Inferior parietal cortex (tissue), 1 donor: ENCODE results near the gene FAM131C.
"Not testable (repeated sequence)": the region's sequence is repeated elsewhere in the genome, so short reads cannot be mapped to it uniquely, and the experiment has no call there.

Source experiments
- DNase-seq: peaks from one replicate; pipeline ENCODE4 v3.0.0-alpha.2; 2016; ENCODE audit errors: extremely low spot score

The FAM131C gene, protein sequence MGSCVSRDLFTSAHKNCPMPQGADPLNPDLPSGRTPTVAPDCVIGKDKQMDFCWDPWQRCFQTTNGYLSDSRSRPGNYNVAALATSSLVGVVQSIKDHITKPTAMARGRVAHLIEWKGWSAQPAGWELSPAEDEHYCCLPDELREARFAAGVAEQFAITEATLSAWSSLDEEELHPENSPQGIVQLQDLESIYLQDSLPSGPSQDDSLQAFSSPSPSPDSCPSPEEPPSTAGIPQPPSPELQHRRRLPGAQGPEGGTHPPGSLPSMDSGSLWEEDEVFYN

DNA sequence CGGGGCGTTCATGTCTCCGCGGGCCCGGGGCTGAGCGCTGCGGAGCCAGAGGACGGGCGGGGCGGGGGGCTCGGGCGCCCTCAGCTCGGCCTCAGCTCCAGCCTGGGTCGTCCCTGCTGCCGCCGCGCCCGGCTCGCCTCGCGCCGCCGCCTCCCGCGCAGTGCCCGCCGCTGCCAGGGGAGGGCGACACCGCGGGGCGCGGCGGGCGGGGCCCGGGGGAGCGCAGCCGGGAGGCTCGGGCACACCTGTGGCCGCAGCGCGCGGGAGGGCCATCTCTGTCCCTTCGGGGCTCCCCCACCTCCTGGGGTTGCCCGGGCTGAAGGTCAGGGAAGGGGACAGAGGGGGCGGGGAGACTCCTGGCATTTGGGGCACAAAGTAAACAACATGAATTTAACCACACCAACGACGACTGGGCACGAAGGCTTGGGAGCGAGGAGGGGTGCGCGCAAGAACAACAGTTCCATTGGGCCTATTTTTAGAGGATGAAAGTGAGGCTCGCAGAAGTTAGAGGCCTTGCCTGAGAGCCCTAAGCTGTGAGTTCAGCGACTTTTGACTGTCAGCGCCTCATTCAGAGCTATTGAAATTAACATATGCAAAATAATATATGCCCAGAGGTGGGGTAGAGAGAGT, at the start of gene FAM131C:
FAM131C (minus strand) TSS at position 162 of the 630 bp plus-strand sequence. CDS start 209 bp downstream, outside the sequence.
- no peak for DNase-seq

DNA sequence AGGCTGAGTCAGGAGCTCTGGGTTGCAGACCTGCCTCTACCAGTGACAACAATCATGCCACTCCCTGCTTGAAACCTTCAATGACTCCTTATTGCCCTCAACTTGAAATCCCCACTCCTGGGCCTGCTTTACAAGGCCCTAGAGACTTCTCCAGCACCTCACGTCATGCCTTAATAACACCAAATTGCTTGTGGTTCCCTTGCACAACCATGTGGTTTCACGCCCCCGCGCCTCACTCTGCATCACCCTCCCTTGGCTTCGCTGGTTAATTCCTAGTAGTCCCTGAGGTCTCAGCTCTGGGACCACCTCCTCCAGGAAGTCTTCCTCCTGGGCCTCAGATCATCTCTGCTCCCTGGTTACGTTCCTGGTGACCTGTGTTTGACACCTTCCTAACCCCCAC, 49.5 kb upstream of the FAM131C start:
- no peak for DNase-seq

DNA sequence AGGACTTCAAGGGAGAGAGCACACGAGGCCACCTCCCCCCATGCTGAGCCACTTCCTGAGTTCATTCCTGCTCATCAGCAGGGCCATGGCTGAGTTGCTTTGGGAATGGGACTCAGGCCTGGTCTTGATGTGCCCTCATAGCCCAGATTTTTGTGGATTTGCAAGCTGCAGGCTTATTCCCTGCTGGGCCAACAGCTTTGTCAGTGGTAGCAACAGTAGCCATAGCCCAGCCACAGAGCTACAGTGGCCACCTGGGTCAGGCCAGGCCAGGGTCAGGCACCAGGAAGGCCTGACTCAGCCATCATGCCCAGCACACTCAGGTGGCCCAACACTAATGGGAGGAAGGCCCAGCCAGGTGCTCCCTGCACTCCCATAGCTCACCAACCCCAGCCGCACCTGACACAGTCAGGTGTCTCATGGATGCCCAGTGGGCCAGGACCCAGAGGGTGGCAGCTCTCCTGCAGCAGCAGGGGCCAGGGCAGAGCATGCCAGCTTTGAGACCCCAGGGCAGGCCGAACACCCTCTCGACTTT, 49.0 kb upstream of the FAM131C start:
- DNase-seq: no peak

GRCh38 chr1:16120940-16121410, 47.5 kb upstream of the FAM131C start:
- DNase-seq: no peak

- no peak for DNase-seq
Observed at GRCh38 chr1:16120407-16120806, 47.0 kb upstream of the FAM131C start.

- DNase-seq: no peak
Observed at GRCh38 chr1:16119926-16120325, 46.5 kb upstream of the FAM131C start.

GRCh38 chr1:16119504-16119903, 46.1 kb upstream of the FAM131C start:
- no peak for DNase-seq

GRCh38 chr1:16118706-16119105, 45.3 kb upstream of the FAM131C start:
- no peak for DNase-seq

- DNase-seq: no peak
Observed at GRCh38 chr1:16117936-16118335, 44.5 kb upstream of the FAM131C start.

GRCh38 chr1:16117369-16117768, 43.9 kb upstream of the FAM131C start:
- DNase-seq: no peak

DNA sequence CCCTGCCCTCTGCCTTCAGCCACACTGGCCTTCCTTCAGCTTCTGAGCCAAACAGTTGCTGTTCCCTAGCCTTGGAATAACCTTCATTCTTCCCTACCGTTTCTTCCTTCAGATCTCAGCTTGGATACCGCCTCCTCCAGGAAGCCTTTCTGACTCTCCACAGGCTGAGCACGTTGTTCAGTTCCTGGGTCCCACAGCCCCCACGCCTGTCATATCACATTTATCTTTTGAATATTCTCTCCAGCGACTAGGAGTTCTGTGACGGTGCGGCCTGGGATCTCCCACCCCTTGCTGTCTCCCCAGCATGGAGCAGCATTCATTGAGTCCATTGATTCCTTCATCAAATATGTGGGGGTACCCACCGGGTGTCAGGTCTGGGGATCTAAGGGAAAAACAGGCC, 43.2 kb upstream of the FAM131C start:
- no peak for DNase-seq

DNA sequence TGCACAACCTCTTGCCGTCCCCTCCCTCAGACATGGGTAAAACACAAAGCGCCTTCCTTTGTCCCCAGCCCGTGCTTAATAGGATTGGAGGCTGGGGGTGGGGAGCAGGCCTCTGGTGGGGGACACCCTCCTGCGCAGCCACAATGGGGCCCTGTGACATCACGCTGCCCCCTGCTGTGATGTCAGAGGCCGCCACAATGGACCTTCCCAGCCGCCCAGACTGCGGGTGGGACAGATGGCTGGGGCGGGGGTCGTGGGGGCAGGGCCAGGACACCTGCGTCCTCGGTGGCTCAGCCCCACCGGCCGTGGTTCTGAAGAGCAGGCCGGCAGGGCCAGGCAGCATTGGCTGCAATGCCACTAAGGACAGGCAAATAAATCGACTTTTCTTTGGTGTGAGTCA, 42.6 kb upstream of the FAM131C start:
- no peak for DNase-seq

DNA sequence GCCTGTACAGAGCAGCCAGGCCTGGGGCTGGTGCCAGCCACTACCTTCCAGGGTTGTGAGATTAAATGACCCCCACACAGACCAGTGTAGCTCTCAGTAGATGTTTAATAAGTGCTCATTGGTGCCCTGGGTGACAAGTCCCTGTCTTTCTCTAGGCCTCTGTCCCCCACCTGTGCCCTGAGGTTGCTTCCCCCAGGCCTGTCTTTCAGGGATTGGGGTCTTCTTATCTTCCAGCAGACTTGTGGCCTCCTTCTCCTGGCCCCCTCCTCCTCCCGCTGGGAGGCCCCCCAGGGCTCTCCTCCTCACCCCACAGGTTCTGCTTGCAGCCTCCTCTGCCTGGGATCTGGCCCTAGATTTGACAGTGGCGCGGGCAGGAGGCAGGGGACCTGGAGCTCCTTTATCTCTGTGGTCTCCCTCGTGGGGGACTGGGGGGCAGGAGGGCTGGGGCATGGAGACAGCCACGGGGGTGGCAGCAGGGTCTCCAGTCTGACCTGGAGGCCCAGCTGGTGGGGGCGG, 42.1 kb upstream of the FAM131C start:
- DNase-seq: no peak

DNA sequence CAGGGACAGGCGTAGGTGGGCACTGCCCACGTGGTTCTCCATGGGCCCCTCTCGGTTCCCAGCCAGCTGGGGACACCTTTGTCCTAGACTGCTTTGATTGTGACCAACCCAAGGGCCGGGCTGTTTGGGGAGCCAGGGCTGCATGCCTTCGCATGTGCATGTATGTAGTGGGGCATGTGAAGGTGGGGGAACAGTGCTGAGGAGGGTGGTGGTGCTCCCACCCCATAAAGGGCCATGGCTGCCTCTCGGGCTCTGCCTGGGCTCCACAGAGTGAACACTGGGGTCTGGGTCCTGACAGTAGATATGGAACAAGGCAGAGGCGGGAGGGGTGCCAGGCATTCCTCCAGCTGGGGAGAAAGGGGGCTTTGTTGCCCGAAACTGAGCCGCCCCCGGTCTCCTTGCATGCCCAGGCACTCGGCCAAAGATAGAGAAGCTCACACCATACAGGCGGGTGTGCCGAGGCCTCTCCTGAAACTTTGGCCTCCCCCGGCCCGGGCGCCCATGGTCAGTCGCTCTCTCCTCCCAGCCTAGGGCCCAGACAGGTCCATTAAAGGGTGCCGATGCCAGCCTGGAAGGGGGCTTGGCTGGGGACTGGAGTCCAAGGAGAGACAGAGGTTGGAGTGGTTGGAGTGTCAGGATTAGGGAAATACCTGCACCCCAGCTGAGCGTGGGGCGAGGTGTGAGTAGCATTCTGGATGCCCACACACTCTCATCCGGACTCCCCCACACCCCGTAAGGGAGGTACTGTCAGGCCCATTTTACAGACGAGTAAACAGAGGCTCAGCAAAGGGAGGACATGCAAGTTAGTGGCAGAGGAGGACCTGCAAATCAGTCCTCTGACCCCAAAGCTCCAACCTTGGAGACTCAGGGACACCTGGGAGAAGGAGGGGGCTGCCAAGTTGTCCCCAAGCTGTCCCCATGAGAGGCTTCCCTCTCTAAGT, 41.3 kb upstream of the FAM131C start:
- no peak for DNase-seq

DNA sequence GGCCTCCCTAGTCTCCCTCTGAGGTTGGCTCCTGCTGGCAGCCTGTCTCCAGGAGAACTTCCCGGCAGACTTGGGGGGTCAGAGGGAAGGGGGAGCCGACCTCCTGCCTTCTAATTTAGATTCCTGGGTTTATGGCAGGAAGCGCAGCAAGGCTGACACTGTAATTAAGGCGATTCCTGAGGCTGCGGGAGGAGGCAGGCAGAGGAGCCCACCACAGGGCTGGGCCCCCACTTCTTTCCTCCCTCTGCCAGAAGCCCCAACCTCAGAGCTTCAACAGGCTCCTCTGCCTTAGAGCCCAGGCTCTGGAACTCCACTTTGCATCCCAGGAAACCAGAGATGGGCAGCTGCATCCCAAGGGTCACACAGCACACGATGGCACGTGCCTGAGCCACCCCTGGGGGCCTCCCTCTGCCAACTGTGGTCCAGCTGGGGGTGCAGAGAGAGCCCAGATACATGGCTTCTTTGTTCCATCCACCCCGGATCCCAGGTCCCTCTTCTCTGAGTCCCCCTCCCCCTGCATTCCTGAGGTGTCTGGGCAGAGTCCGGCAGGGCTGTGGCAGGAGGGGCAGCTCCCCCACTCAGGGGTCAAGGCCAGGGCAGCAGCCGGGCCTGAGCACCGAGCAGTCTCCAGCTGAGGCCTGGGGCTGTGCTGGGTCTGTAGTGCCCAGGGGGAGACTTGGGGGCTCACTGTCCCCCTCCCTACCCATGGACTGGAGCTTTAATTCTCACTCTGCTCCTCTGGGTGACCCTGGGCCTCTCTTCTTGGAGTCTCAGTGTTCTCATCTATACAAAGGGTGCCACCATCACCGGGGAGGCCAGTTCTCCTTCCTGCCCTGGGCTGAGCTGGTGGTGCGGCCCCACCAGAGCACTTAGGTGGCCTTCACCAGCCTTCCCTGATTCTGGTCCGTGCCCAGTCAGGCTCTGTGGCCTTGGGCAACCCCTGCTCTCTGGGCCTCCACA, 39.4 kb upstream of the FAM131C start:
- DNase-seq: no peak

GRCh38 chr1:16111771-16112595, 38.5 kb upstream of the FAM131C start:
- DNase-seq: no peak

DNA sequence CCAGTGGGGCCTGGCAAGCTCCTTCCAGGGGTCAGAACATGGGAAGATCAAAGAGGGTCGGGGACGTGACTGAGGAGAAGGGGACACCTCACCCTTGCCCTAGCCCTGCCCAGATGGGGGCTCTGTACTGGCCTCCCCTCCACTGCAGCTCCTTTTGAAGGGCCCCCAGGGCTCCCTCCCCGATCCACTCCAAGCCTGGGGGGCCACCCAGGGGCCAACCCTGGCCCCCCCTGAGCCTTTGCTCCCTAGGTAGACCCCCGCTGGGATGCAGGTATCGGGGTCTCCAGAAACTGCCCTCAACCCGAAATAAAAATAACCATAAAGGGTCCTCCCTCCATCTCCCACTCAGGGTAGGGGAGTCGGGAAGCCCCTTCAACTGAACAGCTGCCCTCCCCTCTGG, 37.4 kb upstream of the FAM131C start:
- DNase-seq: no peak

DNA sequence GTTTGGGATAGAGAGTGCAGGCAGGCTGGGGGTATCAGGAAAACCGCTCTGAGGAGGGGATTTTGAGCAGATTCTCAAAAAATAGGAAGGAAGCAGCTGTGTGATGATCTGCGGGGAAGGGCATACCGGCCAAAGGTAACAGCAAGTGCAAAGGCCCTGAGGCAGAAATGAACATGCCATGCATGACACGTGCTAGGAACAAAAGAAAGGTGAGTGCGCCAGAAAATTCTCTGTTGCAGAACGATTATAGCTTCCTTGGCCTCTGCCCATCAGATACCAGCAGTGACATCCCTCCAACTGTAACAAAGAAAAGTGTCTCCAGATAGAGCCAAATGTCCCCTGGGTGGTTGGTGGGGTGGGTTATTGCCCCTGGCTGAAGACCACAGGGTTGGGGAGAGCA, 37.0 kb upstream of the FAM131C start:
- DNase-seq: no peak

- DNase-seq: no peak
Observed at GRCh38 chr1:16109571-16109970, 36.1 kb upstream of the FAM131C start.

DNA sequence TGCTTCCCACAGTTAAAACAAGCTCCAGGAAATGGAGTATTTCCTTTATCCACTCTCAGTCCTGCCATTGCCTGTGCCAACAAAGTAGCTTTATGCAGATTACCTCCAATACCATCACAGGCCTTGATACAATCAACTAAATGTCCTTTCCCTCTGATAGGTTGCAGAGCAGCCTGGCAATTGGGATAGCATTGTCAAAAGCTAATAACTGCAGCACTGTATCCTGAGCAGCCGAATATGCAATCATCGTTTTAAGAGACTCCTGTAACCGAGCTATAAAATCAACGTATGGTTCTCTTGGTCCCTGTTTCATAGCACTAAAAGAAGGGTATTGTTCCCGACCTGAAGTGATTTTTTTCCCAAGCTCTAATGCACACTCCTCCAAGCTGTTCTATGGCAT, 33.6 kb upstream of the FAM131C start:
- DNase-seq: not testable (repeated sequence)
